ENCODE data around the gene RYR1.

The RYR1 gene

GRCh38 chr19:38475176-38475575 lies 41.7 kb downstream of the RYR1 start:
- H3K27ac ChIP-seq = no peak overlapping the region
- TF ChIP-seq CTCF (conservative IDR thresholded peaks at IDR 0.05) = no peak

- no peak overlapping the region for H3K27ac ChIP-seq
- TF ChIP-seq CTCF (conservative IDR thresholded peaks at IDR 0.05) = no peak
Observed at GRCh38 chr19:38478273-38478971, 44.9 kb downstream of the RYR1 start.

- no peak overlapping the region for H3K27ac ChIP-seq
- TF ChIP-seq CTCF (conservative IDR thresholded peaks at IDR 0.05) = no peak
Observed at GRCh38 chr19:38482496-38482895, 49.0 kb downstream of the RYR1 start.

- H3K27ac ChIP-seq = no peak overlapping the region
- no peak for TF ChIP-seq CTCF (conservative IDR thresholded peaks at IDR 0.05)
Observed at GRCh38 chr19:38483016-38483630, 49.6 kb downstream of the RYR1 start.

- no peak for TF ChIP-seq CTCF (conservative IDR thresholded peaks at IDR 0.05)
- H3K27ac ChIP-seq = no peak overlapping the region
Observed at GRCh38 chr19:38484747-38485146, 51.3 kb downstream of the RYR1 start.

GRCh38 chr19:38485541-38486285 lies 52.2 kb downstream of the RYR1 start:
- H3K27ac ChIP-seq = no peak overlapping the region
- TF ChIP-seq CTCF (conservative IDR thresholded peaks at IDR 0.05) = no peak

- no peak for TF ChIP-seq CTCF (conservative IDR thresholded peaks at IDR 0.05)
- H3K27ac ChIP-seq = no peak overlapping the region
Observed at GRCh38 chr19:38486731-38487336, 53.3 kb downstream of the RYR1 start.

Data from VCaP (cell line).